T-helper 1 cell treated with Interleukin-12 subunit alpha and Interleukin-12 subunit beta and Interleukin-4 antibody, amounts not matched to agents 30 μg/mL and 1 μg/mL, for 36 hours (primary cell): ENCODE data around the gene TP63.

Experiments used
- H3K27ac Mint-ChIP-seq: one replicate; pipeline ENCODE4 v1.8.0; 2021; ENCODE audit warnings: mild to moderate bottlenecking, mixed read lengths
- H3K27me3 Mint-ChIP-seq: one replicate; pipeline ENCODE4 v1.8.0; 2021; ENCODE audit warnings: low read depth, mixed read lengths
- H3K36me3 Mint-ChIP-seq: one replicate; pipeline ENCODE4 v1.8.0; 2021; ENCODE audit warnings: low read depth, mixed read lengths
- H3K4me1 Mint-ChIP-seq: one replicate; pipeline ENCODE4 v1.8.0; 2021; ENCODE audit warnings: low read depth, mixed read lengths
- H3K4me3 Mint-ChIP-seq: one replicate; pipeline ENCODE4 v1.8.0; 2021; ENCODE audit warnings: mild to moderate bottlenecking, moderate library complexity, mixed read lengths
- H3K9me3 Mint-ChIP-seq: one replicate; pipeline ENCODE4 v1.8.0; 2021; ENCODE audit warnings: mixed read lengths

The TP63 gene

DNA sequence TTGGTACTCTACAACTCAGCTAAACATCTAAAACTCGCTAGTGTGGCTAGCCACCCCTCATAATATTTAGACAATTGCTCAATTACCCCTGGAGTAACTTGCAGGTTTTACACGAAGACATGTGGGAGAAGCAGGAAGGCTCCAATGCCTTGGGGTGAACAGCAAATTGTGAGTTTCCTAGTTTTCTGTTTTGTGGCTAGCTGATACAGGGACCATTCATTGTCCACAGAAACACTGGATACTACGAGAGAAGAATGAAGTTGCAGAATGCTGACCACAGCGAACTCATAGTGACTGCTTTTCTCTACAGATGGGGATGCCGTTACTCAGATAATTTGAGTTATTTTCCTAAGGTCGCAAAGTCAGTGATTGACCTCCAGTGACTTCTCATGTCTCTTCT is 276.6 kb downstream of the TP63 start:
- Mint-ChIP-seq H3K4me3 (no peak overlapping the region), H3K27me3 (no peaks in the 10 kb centered on the region), H3K27ac (no peak overlapping the region), H3K4me1 (no peaks in the 10 kb centered on the region), H3K36me3 (no peaks in the 10 kb centered on the region), H3K9me3 (no peaks in the 10 kb centered on the region)

DNA sequence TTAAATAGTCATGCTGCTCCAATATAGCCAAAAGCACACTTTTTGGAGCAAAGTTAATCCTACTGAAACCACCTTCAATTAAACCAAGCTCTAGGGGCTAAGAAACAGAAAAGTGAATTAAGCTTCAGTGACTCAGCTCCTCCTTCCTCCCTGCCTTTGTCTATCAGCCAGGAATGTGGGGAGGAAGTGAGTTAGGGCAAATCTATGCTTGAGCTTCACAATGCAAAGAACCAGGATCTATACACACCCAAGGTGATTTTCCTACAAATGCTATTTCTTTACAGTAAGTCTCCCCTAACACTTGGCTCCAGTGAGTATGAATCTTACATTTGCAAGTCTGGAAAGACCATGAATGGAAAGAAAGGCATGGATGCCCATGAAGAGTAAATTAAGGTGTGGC is 277.5 kb downstream of the TP63 start:
- H3K9me3 Mint-ChIP-seq, result no peaks in the 10 kb centered on the region
- no peaks in the 10 kb centered on the region for H3K36me3 Mint-ChIP-seq
- H3K4me3 Mint-ChIP-seq, result no peak overlapping the region
- H3K27ac Mint-ChIP-seq, result no peak overlapping the region
- no peaks in the 10 kb centered on the region for H3K27me3 Mint-ChIP-seq
- no peaks in the 10 kb centered on the region for H3K4me1 Mint-ChIP-seq

DNA sequence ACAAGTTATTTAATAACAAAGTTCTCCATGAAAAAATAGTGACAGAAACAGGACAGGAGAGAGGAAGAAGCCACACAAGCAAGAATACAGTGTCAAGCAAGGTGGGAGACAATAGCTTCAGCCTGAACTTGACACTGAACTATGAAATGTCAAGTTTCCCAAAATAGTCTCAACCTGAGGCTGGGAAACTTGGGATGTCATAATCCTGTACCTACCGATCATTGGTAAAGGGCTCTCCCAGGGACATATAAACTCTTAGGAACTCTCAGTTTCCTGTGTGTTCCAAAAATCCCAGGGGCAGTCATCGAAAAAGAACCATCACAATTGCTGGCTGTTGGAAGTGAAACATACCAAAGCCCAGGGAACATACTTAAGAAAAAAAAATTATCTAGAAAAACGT is 277.9 kb downstream of the TP63 start:
- Mint-ChIP-seq H3K36me3 (no peaks in the 10 kb centered on the region), H3K4me3 (no peak overlapping the region), H3K4me1 (no peaks in the 10 kb centered on the region), H3K27ac (no peak overlapping the region), H3K9me3 (no peaks in the 10 kb centered on the region), H3K27me3 (no peaks in the 10 kb centered on the region)

DNA sequence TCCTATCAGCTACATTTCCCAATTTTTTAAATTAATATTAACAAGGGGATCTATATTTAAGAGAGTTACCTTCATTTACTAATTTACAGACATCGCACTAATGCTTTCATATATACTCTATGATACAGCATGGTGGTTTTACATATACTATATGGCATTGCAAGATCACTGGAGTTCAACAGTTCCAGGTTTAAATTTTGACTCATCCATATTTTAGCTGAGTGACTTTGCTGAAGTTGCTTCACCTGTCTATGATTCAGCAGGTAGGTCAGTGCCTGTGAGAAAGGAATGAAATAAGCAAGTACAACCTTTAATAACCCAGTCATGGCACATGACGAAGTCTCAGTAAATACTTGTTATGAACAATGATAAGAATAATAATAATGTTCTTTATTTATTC is 278.4 kb downstream of the TP63 start:
- H3K4me1 Mint-ChIP-seq, result no peaks in the 10 kb centered on the region

DNA sequence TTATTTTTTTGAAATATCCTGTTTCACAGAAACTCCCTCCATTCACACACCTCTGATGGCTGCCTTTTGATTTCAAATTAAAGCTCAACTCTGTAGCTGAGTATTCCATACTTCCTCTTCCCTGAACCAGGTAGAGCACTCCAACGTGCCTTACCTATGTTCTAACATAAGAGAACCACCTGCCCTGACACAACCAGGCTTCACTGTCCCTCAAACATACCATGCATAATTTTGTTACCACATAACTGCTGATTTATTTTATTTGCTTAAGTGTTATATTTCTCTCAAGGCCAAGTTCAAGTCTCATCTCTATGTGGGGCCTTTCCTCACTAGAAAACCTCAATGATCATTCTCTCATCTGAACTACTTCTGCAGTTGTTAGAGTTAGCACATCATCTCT is 279.8 kb downstream of the TP63 start:
- no peak overlapping the region for H3K4me3 Mint-ChIP-seq
- no peaks in the 10 kb centered on the region for H3K9me3 Mint-ChIP-seq
- no peaks in the 10 kb centered on the region for H3K36me3 Mint-ChIP-seq
- no peaks in the 10 kb centered on the region for H3K27me3 Mint-ChIP-seq
- H3K27ac Mint-ChIP-seq, result no peak overlapping the region
- no peaks in the 10 kb centered on the region for H3K4me1 Mint-ChIP-seq

More for the DNA sequence above, 278.4 kb downstream of the TP63 start:
- H3K27ac Mint-ChIP-seq, result no peak overlapping the region
- H3K27me3 Mint-ChIP-seq, result no peaks in the 10 kb centered on the region
- no peaks in the 10 kb centered on the region for H3K36me3 Mint-ChIP-seq
- no peaks in the 10 kb centered on the region for H3K9me3 Mint-ChIP-seq
- no peak overlapping the region for H3K4me3 Mint-ChIP-seq

DNA sequence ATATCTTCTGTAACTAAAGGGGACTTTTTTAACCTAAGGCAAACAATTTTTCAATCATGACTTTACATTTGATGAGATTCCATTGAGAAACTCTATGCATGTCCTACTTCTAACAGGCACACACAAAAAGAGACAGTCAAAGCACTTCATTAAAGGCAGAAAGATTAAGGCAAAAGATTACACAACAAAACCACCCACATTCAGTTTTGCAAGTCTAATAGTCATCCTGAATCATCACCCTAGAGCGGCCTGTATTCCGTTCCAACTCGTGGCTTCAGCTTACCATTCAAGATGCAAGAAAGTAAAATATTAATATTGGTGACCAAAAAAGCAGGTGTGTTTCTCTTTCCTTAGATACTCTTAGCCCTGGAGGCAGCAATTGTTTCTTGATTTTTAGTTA is 283.6 kb downstream of the TP63 start:
- H3K4me1 Mint-ChIP-seq, result no peaks in the 10 kb centered on the region
- no peaks in the 10 kb centered on the region for H3K9me3 Mint-ChIP-seq
- no peaks in the 10 kb centered on the region for H3K27me3 Mint-ChIP-seq
- no peak overlapping the region for H3K27ac Mint-ChIP-seq
- H3K4me3 Mint-ChIP-seq, result no peak overlapping the region
- no peaks in the 10 kb centered on the region for H3K36me3 Mint-ChIP-seq

DNA sequence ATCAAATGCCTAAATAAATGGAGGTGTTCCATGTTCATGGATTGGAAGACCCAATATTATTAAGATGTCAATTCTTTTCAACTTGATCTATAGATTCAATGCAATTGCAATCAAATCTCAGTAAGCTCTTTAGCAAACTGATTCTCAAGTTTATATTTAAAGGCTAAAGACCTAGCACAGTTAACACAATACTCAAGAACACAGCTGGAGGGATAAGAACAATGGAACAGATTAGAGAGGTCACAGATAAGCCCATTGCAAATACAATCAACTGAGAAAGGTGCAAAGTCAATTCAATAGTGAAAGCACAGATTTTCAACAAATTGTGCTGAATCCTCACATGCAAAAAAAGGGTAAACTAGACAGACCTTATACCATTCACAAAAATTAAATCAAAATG is 290.6 kb downstream of the TP63 start:
- no peaks in the 10 kb centered on the region for H3K36me3 Mint-ChIP-seq

DNA sequence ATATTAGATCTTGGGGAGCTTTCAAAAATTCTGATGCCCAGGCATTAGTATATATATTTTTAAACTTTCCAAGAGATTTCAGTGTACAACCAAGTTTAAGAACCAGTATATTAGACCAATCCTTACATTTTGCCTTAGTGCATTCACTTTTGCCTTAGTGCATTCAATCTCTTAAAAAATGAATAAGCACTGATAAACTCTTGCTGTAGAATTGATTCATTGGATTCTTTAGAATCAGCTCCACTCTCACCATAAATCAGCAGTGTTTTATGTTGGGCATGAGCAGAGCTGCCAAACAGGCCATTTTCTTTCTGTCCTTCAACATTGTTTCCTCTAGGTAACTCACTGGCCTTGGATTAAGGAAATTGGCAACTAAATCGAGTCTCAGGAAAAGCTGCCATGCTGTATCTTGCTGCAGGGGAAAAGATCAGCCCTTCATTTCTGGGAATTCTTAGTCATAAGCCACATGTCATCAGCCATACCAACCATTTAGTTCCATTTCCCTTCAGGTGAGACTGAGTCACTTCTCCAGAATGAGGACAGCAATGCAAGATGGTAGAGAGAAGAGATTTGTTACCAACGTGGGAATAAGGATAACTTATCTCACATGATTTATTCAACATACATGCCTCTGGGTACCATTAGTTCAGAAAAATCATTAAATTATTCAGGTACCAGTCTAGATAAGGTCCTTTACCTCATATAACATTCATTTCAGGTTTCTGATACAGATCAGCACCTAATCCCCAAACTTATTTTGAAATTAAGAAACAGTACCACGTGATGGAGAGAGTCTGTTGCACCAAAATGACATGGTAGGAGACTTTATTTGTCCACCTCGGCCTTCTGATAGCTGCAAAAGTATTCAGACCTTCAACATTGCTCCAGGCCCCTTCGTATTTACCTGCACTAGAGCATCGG is 297.0 kb downstream of the TP63 start:
- H3K36me3 Mint-ChIP-seq, result no peaks in the 10 kb centered on the region
- peaks cover 5% of the 10 kb centered on the region for H3K4me1 Mint-ChIP-seq
- no peaks in the 10 kb centered on the region for H3K9me3 Mint-ChIP-seq
- no peaks in the 10 kb centered on the region for H3K27me3 Mint-ChIP-seq
- no peak overlapping the region for H3K27ac Mint-ChIP-seq
- no peak overlapping the region for H3K4me3 Mint-ChIP-seq

More for the DNA sequence above, 290.6 kb downstream of the TP63 start:
- Mint-ChIP-seq H3K4me3 (no peak overlapping the region), H3K4me1 (no peaks in the 10 kb centered on the region), H3K27me3 (no peaks in the 10 kb centered on the region), H3K9me3 (peaks cover 3% of the 10 kb centered on the region), H3K27ac (no peak overlapping the region)

DNA sequence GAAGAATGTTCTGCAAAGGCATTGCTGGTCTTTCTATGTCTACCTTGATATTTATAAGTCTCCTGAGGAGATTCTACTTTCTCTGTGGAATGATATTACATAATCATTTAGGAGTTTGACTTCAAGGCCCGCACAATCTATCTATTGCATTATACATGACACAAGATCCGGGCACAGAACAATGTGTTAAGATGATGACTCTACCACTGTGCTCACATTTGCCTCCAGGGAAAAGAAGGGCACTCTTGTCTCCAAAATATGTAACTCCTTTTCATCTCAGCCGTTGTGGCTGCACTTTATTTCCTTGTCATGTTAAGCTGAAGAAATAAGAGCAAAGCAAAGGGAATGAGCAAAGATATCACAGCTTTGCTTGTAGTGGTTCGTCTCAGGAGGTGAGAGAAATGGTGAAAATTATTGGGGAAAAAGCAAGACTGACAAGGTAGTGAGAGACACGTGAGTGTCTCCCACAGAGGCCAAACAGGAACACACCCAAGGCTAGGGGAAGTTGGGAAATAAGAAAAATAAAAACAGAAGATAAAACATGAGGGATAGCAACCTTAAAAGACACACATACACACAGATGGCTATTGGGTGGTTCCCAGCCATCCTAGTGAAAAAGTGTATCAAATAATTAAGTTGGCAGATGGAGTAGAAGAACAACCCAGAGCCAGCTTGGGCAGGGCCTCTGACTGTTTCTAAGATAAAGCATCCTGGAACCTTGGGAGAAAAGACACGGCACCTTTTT is 305.2 kb downstream of the TP63 start:
- no peaks in the 10 kb centered on the region for H3K36me3 Mint-ChIP-seq
- no peak overlapping the region for H3K4me3 Mint-ChIP-seq
- H3K27me3 Mint-ChIP-seq, result no peaks in the 10 kb centered on the region
- no peak overlapping the region for H3K27ac Mint-ChIP-seq
- no peaks in the 10 kb centered on the region for H3K4me1 Mint-ChIP-seq
- peaks cover 3% of the 10 kb centered on the region for H3K9me3 Mint-ChIP-seq

DNA sequence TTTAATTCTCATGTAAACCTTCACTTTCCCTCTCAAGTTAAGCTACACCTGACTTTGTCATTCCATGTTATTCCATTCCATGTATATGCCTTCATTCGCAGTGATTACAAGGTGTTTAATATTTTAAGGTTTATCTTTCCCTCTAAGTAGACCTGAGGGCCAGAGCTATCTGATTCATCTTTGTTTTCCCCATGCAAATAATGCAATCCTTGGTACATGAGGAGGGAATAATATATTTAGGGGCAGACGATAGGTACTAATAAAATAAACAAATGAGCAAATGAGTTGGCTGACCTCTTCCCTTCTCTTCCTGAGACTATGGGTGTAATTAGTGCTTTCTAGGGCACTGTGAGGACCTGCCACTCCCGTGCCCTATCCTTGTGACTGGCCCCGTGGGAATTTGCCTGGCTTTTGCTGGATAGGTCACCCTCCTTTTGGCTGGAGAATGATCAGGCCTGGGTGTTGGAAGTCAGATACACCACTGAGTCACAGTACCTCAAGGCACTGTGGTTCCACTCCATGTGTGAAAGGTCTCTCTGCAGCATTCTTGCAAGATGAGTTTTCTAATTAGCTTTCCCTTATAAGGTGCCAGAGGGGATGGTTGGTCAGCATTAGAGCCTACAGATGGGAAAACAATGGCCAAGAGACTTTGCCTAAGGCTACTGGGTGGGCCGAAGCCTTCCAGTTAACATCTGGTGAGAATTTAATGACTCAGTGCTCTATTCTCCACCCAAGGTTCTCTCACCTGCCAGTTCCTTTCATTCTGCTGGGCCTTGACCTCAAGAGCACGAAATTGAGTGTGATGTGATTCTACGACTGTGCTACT is 306.3 kb downstream of the TP63 start:
- no peaks in the 10 kb centered on the region for H3K36me3 Mint-ChIP-seq
- H3K9me3 Mint-ChIP-seq, result peaks cover 3% of the 10 kb centered on the region
- no peaks in the 10 kb centered on the region for H3K27me3 Mint-ChIP-seq
- no peaks in the 10 kb centered on the region for H3K4me1 Mint-ChIP-seq
- no peak overlapping the region for H3K27ac Mint-ChIP-seq
- H3K4me3 Mint-ChIP-seq, result no peak overlapping the region

DNA sequence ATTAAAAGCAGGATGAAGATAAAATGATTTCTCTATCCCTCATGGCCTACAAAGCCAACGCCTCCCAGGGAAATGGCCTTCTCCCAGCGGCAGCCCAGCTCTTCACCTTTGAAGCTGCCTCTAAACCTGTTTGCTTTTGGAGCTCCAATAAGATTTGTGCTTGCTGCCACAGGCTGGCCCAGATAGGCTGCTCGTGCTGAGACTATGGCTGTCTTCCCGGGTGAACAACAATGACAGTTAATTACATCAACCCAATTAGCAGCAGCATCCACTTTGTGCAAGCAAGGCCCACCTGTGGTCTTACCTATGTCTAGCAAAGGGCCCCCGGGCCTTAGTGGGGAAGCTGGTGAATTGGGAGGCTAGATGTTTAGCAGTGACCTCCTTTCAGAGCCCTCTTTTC is 309.9 kb downstream of the TP63 start:
- Mint-ChIP-seq H3K27ac (no peak overlapping the region), H3K36me3 (no peaks in the 10 kb centered on the region), H3K27me3 (no peaks in the 10 kb centered on the region), H3K9me3 (no peaks in the 10 kb centered on the region), H3K4me1 (no peaks in the 10 kb centered on the region), H3K4me3 (no peak overlapping the region)

DNA sequence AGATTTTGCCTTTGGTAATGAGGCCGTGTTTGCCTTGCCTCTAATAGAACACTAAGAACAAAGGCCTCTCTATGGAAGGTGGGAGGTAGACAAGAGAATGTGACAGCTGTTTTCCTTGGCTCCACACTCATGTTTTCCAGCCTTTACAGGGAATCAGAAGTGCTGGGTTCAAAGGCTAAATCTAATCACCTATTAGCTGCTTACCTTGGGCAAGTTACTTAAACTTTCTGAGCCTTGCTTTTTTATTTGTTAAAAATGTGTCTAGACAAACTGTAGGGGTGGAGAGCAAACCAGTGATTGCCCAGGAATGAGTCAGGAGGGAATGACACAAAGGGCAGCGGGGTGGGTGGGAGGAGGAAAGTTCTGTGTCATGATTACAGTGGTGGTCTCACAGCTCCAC is 310.5 kb downstream of the TP63 start:
- H3K4me1 Mint-ChIP-seq, result no peaks in the 10 kb centered on the region
- H3K27ac Mint-ChIP-seq, result no peak overlapping the region
- H3K9me3 Mint-ChIP-seq, result no peaks in the 10 kb centered on the region
- no peak overlapping the region for H3K4me3 Mint-ChIP-seq
- H3K36me3 Mint-ChIP-seq, result no peaks in the 10 kb centered on the region
- H3K27me3 Mint-ChIP-seq, result no peaks in the 10 kb centered on the region

DNA sequence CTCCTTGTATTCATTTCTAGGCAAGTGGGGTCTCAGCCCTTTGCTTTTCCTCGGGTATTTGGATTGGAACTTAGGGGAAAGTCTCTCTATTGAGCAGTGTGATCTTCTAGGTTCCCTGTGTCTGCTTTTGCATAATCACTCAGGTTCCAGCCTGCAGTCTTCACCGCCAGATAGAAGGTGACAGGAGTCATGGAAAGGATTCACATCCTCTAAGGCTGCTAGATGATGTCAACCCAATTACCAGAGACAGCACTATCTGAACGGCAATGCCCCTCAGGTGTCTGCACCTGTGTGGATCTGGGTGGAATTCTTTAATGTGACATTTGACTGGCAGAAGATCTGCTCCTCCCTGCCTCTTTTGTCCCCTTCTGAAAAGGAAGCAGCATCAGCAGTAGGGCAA is 311.8 kb downstream of the TP63 start:
- no peaks in the 10 kb centered on the region for H3K36me3 Mint-ChIP-seq
- no peak overlapping the region for H3K4me3 Mint-ChIP-seq
- no peaks in the 10 kb centered on the region for H3K9me3 Mint-ChIP-seq
- no peak overlapping the region for H3K27ac Mint-ChIP-seq
- H3K27me3 Mint-ChIP-seq, result no peaks in the 10 kb centered on the region
- H3K4me1 Mint-ChIP-seq, result no peaks in the 10 kb centered on the region

DNA sequence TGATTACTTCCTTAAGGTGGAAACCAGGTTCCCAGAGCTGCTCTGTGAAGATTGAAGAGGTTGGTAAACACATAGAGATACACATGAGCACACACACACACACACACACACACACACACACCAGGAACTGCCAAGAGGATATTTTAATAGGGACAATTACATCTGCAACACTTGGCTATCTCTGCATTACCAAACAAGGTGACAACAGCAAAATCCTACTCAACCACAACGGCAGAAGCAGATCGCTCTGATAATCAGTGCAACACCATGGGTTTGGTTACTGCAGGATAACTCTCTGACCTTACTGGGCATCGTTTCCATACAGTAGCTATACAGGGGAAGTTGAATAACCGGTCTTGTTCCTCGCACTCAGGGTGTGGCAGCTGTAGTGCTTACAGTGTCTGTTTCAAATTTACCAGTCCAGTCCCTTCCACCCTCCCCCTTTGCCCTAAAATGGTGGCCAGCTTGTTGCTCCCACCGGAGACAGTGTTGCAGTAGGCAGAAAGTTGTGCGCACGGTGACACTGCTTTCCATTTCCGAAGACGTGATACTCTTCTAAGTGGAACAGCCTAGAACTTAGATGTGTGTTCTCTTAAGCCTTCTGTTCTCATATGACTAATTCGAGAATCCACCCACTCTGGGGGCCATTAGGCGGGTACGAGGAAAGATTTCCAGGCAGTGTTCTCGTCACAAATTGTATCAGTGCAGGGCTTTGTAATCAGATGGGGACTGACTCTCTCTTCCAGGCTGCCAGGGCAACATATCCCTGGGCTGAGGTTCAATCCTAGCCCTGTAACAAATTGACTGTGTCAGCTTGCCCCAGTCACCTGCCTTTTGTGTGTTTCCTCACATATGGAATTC is 313.3 kb downstream of the TP63 start:
- H3K4me1 Mint-ChIP-seq, result peaks cover 3% of the 10 kb centered on the region
- H3K4me3 Mint-ChIP-seq, result no peak overlapping the region
- H3K36me3 Mint-ChIP-seq, result no peaks in the 10 kb centered on the region
- H3K27ac Mint-ChIP-seq, result no peak overlapping the region
- no peaks in the 10 kb centered on the region for H3K27me3 Mint-ChIP-seq
- H3K9me3 Mint-ChIP-seq, result no peaks in the 10 kb centered on the region
